Liver (tissue), 3 donors: ENCODE data around the gene FAM193A.

Source experiments
- HNF4G ChIP-seq: IDR thresholded peaks from 2 replicates; pipeline ENCODE4 v1.6.1; 2016; ENCODE audit warnings: antibody characterized with exemption
- MAX ChIP-seq: IDR thresholded peaks from 2 replicates; pipeline ENCODE4 v1.6.1; 2016; ENCODE audit warnings: antibody characterized with exemption
- RAD21 ChIP-seq, 2 donors: IDR thresholded peaks; 2 replicates each; pipeline ENCODE4 v1.6.1; 2016; ENCODE audit warnings: antibody characterized with exemption in 2 of 2, mild to moderate bottlenecking in 2 of 2
- REST ChIP-seq: IDR thresholded peaks from 2 replicates; pipeline ENCODE4 v1.6.1; 2016; ENCODE audit warnings: antibody characterized with exemption, mild to moderate bottlenecking
- TF ChIP-seq, protein P1 (sequence below): fragments of 150-350 bp; IDR thresholded peaks from 2 replicates; pipeline ENCODE4 v1.5.1; 2017; ENCODE audit warnings: improper control_type of control experiment, low read depth, low read length; ENCODE audit not compliant: missing input control
- donor health status: healthy.
- donor health status: healthy.

DNA sequence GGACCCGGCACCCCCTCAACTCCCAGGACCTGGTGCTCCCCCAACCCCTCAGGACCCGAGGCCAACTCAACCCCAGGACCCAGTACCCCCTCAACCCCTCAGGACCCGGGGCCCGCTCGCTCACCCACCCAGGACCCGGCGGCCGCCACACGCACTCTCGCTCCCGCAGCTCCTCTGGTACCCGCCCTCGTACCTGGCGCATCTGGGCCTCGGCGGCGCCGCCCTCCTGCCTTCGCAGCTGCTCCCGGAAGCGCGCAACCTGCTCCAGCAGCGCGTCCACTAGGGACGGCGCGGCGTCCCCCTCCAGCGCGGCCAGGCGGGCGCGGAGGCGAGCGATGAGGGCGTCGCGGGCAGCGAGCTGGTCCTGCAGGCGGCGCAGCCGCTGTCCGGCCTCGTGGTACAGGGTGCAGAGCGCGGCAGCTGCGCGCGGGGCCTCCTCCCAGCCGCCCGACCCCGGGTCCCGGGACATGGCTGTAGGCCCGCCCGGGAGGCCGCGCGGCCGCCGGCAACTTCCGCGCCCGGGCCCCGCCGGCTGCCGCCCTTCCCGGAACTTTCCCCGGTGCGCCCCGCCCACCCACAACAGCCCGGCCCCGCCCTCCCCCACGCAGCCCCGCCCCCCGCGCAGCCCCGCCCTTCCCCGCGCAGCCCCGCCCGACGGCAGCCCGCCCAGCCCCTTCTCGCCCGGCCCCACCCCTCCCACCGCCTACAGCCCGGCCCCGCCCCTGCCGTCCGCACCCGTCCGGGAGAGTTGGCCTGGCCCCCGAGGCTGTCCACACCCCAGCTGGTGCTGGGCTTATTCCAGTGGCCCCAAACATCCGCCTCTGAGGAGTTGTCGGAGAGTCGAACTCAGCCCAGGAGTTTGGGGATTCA lies 219.6 kb downstream of the FAM193A start, which contains the start of gene TNIP2:
- TF ChIP-seq, protein P1, sequence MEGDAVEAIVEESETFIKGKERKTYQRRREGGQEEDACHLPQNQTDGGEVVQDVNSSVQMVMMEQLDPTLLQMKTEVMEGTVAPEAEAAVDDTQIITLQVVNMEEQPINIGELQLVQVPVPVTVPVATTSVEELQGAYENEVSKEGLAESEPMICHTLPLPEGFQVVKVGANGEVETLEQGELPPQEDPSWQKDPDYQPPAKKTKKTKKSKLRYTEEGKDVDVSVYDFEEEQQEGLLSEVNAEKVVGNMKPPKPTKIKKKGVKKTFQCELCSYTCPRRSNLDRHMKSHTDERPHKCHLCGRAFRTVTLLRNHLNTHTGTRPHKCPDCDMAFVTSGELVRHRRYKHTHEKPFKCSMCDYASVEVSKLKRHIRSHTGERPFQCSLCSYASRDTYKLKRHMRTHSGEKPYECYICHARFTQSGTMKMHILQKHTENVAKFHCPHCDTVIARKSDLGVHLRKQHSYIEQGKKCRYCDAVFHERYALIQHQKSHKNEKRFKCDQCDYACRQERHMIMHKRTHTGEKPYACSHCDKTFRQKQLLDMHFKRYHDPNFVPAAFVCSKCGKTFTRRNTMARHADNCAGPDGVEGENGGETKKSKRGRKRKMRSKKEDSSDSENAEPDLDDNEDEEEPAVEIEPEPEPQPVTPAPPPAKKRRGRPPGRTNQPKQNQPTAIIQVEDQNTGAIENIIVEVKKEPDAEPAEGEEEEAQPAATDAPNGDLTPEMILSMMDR = peak; percentile 44
- no peak for TF ChIP-seq HNF4G
- TF ChIP-seq RAD21 (IDR thresholded peaks at IDR 0.05) = peak in 1 of 2 donors; percentile 41
- TF ChIP-seq REST = peak; percentile 96
- TF ChIP-seq MAX = no peak
